M059J (cell line): ENCODE data around the gene LIFR. TPM values are rescaled to one million over a fixed set of nuclear protein-coding genes. Genes with fewer than 3 reads are reported as not detected.

Experiments used
- DNase-seq: peaks from one replicate; pipeline ENCODE4 v3.0.0-alpha.2; 2012; ENCODE audit warnings: low read depth
- total RNA-seq: library from RNA; depleted of rRNA; stranded (reverse); fragments of >200 nt; shearing (Covaris generic); gene quantifications from 2 replicates; pipeline ENCODE4 v1.2.3, GENCODE V29; 2014

LIFR gene
- total RNA-seq, 1 experiment from 2014 or later, result 10.8 TPM

DNA sequence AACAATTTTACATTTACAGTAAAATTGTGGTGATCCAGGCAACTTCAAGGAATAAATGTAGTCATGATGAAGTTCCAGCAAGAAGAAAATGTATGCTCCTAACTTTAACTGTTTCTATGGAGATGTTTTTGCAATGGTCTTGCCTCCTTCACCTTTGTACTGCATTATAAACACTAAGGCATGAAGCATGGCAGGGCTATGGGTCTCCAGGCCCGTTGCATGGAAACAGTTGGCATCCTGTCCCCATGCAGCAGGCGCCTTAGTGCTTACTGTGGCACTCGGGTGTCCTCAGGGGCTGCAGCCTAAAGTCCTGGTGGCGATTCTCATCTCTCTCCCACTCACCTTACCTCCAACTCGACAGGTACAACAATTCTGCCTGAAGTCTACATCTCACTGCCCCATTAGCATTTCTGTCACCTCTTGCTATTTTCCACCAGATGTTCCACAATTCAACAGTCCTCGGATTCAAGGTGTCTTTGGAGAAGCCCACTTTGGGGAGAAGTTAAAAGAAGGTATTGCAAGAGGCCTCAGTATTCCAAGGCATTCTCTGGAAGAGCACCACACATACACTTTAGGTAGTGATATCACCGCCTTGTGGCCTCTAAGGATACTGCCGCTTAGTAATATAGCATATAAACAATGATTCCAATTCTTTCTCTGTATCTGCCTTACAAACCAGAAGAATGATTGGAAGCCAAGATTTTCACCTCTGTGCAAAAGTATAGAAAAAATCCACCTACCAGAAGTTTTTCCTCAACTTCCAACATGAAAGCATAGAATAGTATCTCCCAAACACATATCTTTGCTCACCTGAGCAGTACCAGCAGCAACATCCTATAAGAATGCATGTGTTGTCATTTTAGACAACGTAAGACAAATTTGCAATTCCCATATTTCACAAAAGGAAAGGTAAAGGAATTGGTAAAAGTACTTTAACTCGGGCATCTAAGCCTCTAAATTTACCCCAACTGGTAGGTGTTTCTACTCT is 5.1 kb downstream of the LIFR start:
- DNase-seq, result peak; percentile 65

DNA sequence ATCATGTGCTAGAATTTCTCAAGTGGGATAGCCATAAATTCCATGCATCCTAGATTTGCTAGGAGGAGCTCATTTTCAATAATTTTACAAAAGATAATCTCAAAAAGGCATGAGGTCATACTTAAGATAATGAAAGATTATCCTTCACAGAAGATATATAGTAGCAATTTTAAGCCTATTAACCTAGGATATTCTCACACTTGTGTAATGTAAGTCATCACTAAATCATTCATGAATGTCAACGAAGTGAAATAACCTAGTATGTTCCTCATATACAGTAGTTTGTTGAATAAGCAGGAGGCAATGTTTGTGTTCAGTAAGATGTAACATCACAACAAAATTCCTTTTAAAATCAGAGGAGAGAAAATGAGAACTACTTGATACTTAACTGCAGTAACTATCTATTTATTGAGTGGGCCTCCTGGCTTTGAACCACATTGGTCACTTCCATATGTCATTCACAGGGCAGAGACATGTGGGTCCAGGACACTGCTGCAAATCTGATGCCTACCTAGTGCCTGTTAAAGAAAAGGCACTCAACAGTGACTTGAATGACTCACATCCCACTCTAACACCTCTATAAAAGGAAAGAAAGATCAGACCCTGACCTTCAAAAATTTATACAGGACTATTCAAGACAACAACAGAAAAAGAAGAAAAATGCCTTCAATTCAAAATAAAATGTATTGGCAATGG is 8.2 kb downstream of the LIFR start:
- peak; percentile 60 for DNase-seq

DNA sequence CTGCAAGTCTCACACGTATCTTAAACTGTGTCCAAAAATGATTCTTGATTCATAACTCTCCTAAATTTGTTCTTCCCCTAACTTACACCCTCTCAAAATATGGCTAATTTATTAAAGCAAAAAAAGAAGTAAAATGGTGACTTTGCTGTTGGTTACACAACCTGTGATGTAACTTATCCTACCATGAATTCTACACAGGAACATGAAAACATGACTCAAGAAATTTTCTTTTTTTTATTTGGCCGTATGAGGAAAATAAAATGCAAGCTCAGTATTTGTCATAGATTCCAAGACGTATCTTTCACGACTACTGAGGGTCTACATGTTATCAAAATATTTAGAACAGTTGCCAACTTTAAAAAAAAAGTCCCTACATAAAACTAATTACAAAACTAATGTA is 9.2 kb downstream of the LIFR start:
- DNase-seq, result no peak

DNA sequence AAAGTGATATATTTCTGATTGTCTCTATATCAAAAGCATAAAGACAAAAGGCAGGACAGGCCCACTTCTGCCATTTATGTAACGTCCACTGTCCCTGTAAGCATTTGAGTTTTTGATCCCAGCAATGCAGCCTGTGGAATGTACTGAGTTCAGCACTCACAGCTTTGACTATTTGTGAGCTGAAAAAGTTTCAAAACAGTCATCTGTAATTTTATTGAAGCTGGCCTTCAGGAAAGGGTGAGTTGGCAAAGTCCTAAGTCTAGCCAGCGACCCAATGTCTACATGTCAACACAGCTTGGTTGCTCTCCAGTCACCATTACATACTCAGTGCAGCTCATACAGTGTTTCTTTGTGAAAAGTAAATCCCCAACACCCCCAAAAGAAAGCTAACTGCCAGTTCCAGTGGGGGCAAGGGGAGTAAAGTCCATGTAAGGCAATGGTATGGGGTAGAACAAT is 9.7 kb downstream of the LIFR start:
- no peak for DNase-seq

DNA sequence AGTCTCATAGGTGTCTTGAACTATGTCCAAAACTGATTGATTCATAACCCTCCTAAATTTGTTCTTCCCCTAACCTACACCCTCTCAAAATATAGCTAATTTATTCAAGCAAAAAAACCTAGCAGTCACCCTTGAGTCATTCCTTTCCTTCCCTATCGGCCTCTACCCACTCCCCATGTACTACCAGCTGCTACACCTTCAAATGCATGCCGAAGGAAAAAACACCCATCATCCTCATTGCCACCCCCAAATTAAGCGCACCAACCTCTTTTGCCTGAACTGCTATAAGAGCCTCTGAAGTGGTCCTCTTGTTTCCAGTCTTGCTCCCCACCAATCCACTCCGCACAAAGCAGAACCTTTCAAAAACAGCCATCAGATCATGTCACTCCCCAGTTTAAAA is 12.6 kb downstream of the LIFR start:
- no peak for DNase-seq

DNA sequence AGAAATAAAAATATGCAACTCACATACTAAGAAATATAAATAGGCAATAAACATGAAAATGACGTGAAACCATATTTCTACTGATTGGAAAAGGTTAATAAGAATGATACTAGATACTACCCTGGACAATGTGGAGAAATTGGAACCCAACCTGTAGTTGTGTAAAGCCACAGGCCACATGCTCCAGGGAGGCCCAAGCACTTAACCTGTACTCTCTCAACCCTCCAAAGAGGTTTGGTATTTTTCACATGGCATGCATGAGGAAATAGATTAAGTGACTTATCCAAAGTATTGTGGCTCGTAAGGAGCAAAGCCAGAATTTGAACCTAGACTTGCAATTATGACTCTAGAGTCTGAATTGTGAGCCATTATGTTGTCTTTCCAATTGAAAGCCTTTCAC is 13.4 kb downstream of the LIFR start:
- no peak for DNase-seq

DNA sequence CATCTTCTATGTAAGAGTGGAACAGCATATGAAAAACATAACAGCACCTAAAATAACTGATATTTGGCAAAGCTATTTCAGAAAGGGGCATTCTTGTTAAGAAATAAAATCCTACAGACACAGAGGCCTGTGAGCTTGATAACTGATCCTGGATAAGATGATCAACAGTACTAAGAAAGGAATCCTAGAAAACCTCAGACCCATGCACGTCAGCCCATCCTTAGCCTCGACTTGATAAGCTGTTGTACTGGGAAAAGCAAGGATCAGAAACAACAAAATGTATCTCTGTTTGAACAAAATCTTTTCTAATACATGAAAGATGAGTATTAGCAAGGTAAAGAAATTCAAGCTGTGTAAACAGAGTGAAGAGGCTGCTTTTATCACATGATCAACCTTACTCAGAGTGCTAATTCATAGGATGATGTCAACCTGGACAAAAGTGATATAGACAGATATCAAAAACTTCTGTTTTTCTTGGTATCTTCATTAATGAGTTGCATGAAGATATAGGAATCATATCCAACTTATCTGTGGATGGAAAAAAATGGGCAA is 15.2 kb downstream of the LIFR start:
- DNase-seq, result no peak

DNA sequence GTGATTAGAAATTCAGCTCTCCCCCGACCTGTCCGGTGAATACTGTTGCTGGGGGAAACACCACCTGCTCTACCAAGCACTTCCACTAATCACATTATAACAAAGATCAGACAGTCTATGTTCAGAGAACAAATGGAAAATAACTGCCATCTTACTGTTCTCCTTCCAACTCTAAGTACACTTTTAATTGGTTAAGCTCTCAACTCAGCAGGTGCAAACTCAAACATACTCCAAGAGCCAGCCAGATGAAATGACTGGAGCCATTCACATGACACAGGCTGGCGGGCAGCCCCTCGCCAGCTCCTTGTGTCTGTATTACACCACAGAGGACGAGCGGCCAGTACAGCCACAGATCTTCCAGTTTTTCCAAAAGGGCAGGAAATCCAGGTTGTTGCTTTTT is 16.1 kb downstream of the LIFR start:
- no peak for DNase-seq

DNA sequence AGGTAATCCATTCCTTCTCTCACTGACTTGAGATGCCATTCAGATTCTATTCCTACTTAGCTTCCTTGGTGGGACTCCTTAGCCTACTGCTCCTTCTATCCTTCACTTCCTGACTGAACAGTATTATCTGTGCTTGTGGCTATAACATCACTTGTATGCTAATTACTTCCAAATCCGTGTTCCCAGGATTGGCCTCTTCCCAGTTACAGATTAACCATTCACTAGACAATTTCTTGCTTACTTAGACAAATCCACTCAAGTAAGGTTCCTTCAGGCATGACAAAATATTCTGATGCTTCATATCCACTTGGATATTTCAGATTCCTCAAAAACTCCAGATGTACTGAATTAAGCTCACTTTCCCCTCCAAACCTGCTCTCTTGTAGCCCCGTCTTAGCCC is 18.3 kb downstream of the LIFR start:
- DNase-seq, result no peak

DNA sequence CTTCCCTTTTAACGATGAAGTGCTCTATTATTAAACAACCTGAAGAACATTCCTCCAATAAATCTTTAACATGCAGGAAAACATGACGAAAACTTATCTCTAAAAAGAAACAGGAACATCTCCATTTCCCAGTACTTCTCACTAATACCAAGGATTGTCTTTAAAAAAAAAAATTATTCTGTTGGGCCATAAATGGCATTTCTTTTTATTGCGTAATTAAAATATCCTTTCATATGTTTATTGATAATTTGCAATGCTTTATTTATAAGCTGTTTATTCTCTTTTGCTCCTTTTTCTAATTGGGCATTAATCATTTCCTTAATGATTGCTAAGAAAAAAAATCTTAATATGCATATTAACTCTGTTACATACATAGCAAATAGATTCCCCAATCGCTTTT is 18.9 kb downstream of the LIFR start:
- DNase-seq, result no peak

DNA sequence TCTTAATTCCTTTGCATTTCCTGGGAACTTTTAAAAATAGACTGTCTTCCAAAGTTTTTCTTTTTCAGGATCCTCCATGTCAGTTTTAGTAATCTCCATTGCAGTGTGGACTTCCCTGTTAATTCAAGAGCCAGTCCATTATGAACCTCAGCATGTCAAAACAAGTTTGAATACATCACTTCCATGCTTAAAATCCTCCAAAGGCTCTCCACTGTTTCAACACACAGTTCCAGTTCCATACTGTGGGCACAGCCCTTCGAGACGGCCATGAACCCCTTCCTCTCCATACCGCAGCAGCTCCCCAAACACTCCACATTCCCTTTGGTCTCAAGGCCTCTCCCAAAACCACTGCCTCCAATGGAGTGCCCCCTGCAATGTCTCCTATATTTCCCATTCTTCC is 19.5 kb downstream of the LIFR start:
- no peak for DNase-seq

DNA sequence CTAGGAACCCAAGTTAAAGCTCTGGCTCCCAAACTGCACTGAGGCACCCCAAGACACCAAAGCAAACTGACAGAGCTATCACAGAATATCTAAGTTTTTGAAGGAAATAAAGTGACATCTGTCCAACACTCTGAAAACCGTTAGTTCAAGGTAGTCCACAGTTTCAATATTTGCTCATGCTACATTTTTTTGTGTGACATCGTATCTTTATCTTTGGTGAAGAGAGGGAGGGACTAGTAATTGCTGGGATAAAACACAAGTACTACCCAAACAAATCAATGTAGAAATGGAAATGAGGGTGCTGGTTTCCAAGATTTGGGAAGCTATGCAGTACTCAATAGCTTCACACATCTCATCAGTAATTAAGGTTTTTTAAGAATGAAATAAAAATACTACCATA is 20.6 kb downstream of the LIFR start:
- no peak for DNase-seq

DNA sequence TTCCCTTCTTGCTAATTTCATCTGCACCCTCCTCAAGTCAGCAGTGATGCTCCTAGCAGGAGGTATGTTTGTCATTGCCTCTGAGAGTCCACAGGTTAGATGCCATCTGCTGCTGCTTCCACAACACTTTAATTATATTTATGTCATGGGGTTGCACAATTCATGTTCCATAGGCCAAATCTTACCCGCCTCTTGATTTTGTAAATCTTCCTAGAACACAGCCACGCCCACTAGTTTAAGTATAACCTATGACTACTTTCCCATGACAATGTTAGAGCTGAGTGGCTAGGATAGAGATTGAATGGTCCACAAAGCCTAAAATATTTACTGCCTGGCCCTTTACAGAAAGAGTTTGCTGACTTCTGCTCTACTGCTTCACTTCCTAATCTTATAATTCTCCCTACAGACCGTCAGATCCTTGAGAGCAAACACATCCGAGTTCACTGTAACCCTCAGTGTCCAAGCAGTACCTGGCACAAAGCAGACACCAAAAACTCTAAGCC is 21.1 kb downstream of the LIFR start:
- no peak for DNase-seq

DNA sequence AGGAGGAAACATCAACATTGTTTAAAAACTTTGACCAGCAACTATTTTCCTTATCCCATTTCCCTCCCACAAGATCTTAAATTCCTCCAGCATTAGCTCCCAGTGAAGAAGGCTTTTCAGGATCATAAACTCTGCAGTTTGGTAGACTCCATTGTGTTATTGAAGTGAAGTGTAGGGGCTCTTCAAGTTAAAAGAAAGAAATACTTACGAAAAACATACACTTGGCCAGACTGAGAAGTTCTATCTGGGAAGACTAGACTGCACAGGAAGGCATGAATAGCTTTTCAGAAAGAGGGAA is 22.3 kb downstream of the LIFR start:
- DNase-seq, result no peak

DNA sequence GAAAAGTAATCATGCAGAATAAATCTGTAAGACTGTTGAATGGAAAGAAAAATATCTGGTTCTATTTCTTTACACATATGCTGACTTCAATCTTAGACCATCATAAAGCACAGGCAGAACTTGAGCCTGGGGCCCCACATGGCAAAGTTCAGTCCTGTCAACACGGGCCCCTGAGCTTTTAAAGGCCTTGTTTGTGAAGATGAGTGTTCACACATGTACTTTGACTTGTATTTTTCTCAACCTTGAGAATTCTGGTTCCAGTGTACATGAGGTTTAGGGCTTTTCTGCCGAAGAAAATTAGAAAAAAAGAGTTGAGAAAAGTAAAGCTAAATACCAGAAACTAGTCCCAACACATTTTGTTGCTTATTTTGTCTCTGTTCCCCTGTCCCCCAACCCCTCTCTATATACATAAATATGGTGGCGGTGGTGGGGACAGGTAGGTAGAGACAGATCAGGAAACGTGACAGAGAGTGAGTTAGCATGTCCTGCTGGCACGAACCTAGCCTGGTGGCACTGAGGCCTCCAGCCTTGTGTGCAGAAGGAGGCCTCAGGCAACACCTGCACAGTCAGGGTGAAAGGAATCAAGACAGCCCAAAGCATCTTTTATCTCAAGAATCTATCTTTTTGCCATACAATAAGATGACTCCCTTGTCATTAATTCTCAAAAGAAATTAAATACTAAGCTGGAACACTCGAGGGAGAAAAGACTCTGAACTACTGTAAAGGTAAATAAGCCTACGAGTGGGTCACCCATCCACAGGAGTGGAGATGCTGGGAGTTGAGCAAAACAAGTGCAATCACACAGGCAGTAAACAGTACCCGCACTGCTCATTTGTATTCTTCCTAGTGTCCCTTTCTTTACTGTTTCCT is 22.9 kb downstream of the LIFR start:
- DNase-seq, result no peak

DNA sequence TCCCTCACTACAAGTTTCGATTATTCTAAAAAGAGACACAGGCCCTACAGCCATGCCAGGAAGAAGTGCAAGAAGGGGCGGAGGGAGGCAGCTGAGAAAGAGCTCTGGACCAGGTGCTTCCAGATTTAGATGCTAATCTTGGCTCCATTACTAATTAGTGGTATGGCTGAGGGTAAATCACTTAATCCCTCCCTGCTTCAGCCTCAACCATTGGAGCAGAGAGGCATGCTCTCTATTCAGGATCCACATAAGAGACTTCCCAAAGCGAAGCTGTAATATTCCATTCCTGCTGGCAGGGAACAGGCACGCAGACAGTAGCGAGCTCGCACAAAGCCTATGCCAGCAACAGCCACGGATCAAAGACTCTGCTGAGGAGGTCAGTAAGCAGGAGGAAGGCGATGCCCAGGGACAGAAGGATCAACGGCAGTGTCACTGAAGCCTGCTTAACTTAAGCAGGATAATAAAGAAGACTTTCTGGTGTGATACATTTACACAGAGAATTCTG is 24.2 kb downstream of the LIFR start:
- DNase-seq, result no peak

DNA sequence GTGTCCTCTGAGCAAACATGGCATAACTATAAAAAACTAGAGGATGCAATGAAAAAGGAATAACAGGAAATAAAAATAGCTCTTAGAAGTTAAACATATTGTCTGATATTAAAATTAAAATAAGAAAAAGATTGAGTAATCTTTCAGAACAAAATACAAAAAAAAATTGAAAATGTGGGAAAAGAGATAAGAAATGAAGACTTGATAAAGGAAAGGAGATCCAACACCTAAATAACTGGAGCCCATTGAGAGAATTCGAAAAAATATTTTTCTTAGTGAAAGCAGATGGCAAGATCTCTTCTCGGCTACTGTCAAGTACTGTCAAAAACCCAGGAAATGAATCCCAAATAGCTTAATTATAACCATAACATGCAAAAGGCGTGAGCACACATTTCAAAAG is 24.9 kb downstream of the LIFR start:
- DNase-seq, result no peak

DNA sequence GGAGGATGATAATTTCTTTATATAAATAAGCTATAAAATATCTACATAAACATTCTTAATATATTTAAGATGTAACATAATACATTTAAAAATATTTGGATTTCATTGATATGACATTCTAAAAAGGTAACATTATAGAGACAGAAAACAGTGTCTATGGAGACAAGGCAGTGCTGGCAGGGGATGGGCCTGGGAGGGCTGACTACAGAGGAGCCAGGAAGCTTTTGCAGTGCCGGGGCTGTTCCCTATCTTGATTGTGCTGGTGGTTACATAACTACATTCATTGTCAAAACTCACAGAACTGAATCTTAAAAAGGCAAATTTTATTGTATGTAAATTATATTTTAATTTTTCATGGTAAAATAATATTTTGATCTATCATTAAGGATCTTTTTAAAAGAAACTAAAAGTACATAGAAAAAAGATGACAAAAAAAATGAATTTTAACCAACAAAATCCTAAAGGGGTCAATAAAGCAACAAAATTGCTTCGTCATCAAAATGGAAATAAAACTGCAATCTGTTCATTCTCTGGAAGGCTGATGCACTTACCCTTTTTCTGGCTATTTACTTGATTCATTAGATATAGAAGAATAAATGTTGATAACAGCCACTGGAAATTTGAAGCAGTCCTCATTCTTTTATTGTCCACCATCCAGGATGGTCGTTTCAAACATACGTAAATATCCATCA is 26.3 kb downstream of the LIFR start:
- no peak for DNase-seq

DNA sequence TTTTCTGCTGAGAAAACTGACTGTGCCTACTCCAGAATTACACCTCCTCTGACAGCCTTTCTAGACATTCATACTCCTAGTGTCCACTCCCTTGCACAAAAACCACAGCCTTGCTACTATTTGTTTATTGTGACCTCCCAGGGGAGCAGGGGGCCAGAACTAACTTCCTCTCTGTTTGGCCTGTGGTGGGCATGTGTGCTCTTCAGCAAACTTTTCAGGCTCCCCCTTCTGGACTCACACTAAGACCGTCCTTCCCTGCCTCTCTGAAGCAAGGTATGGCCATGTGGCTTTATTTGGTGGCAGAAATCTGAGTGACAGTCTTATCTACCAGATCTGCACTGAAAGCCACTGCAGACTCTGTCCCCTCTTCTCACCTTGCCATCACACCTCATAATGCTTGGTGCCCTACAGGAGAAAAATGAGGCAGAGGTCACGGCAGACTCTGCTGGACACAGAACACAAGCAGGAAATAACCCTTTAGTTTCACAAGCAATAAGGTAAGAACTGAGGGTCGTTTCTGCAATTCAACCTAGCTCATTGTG is 28.2 kb downstream of the LIFR start:
- DNase-seq, result peak; percentile 17

DNA sequence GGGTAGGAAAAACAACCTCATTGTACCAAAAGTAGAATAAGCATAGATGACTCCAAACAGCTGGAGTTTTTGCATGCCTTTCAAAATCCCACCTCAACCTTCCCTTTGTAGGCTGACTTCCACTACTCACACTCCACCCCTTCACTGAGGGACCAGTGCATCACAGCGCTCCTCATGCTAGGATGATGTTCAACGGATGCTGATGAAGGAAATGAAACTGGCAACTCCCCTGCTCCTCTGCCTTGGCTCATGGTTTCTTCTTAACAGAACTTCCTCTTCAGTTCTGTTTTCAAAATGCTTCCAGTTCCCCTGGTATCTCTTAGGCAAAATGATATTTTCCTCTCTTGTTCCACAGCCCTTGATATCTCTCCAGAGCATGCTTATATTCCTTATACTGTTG is 29.0 kb downstream of the LIFR start:
- no peak for DNase-seq

DNA sequence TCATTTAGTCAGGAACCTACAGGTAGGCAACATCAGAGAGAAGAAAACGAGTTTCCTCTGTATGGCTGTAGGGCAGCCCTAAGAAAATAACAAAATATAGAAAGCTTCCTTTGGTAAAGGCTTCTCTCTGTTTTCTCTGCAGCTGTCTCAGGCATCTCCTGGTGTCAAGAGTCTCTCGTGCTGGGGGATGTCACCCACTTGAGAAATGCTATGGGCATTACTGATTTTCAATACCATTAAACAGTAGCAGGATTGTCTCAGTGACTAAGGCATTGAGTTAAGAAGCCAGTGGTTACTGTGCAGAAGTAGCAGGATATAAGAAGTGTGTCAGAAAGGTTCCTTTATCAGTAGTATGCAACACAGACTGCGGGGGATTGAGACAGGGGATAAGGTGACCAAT is 32.4 kb downstream of the LIFR start:
- DNase-seq, result no peak
